Neural progenitor cell (in vitro differentiated cells): ENCODE results near the gene PAPPA2. TPM values are rescaled to one million over a fixed set of nuclear protein-coding genes. Genes with fewer than 3 reads are reported as not detected.

Experiments
- DNase-seq: peaks from one replicate; pipeline ENCODE4 v3.0.0-alpha.2; 2016; ENCODE audit warnings: low spot score
- H2AFZ ChIP-seq: fragments of 200-600 bp; sonication (generic); replicated peaks from 2 replicates; pipeline ENCODE4 v1.6.1; 2016; ENCODE audit warnings: antibody characterized with exemption
- H3F3A ChIP-seq: fragments of 200-600 bp; sonication (generic); 2 replicates; pipeline ENCODE4 v1.6.1; 2016; ENCODE audit warnings: antibody characterized with exemption, low read depth
- H3K27ac ChIP-seq: fragments of 200-600 bp; sonication (generic); 2 replicates; pipeline ENCODE4 v1.5.1; 2016; ENCODE audit warnings: mild to moderate bottlenecking
- H3K27me3 ChIP-seq: fragments of 200-600 bp; sonication (generic); 2 replicates; pipeline ENCODE4 v1.6.1; 2016; ENCODE audit warnings: mild to moderate bottlenecking, moderate library complexity
- H3K36me3 ChIP-seq: fragments of 200-600 bp; sonication (generic); 2 replicates; pipeline ENCODE4 v1.5.1; 2016
- H3K4me1 ChIP-seq: fragments of 200-600 bp; sonication (generic); 2 replicates; pipeline ENCODE4 v1.6.1; 2016; ENCODE audit warnings: mixed run types
- H3K4me2 ChIP-seq: fragments of 200-600 bp; sonication (generic); 2 replicates; pipeline ENCODE4 v1.6.1; 2016
- H3K4me3 ChIP-seq: fragments of 200-600 bp; sonication (generic); 2 replicates; pipeline ENCODE4 v1.5.1; 2016
- H3K79me2 ChIP-seq: fragments of 200-600 bp; sonication (generic); 2 replicates; pipeline ENCODE4 v1.6.1; 2016; ENCODE audit warnings: low read depth
- H3K9ac ChIP-seq: fragments of 200-600 bp; sonication (generic); 2 replicates; pipeline ENCODE4 v1.6.1; 2016
- H3K9me3 ChIP-seq: fragments of 200-600 bp; sonication (generic); 2 replicates; pipeline ENCODE4 v1.5.1; 2016; ENCODE audit warnings: low read depth
- H4K20me1 ChIP-seq: fragments of 200-600 bp; sonication (generic); 2 replicates; pipeline ENCODE4 v1.6.1; 2016; ENCODE audit warnings: low read depth
- H3K27ac Mint-ChIP-seq: 3 replicates; pipeline ENCODE4 v1.8.0; 2021; ENCODE audit warnings: mixed read lengths
- H3K27me3 Mint-ChIP-seq: 2 replicates; pipeline ENCODE4 v1.8.0; 2022; ENCODE audit warnings: low read depth, mild to moderate bottlenecking, inconsistent platforms, moderate library complexity, mixed read lengths; ENCODE audit not compliant: insufficient read depth
- H3K36me3 Mint-ChIP-seq: 3 replicates; pipeline ENCODE4 v1.8.0; 2021; ENCODE audit warnings: mixed read lengths
- H3K4me1 Mint-ChIP-seq: 3 replicates; pipeline ENCODE4 v1.8.0; 2021; ENCODE audit warnings: mixed read lengths
- H3K4me3 Mint-ChIP-seq: 3 replicates; pipeline ENCODE4 v1.8.0; 2021; ENCODE audit warnings: mild to moderate bottlenecking, moderate library complexity, mixed read lengths
- H3K9me3 Mint-ChIP-seq: 3 replicates; pipeline ENCODE4 v1.8.0; 2020; ENCODE audit warnings: mixed read lengths
- CTCF ChIP-seq: fragments of 200-600 bp; sonication (generic); IDR thresholded peaks from 2 replicates; pipeline ENCODE4 v1.5.1; 2017; ENCODE audit warnings: antibody characterized with exemption, mild to moderate bottlenecking
- EZH2 ChIP-seq: fragments of 200-600 bp; sonication (generic); IDR thresholded peaks from 2 replicates; pipeline ENCODE4 v1.6.1; 2017; ENCODE audit warnings: antibody characterized with exemption, mild to moderate bottlenecking, moderate library complexity
- EZH2phosphoT487 ChIP-seq: fragments of 200-600 bp; sonication (generic); IDR thresholded peaks from 2 replicates; pipeline ENCODE4 v1.6.1; 2017; ENCODE audit warnings: antibody characterized with exemption
- total RNA-seq: library from RNA; depleted of rRNA; stranded (reverse); fragments of >200 nt; gene quantifications from 2 replicates; pipeline ENCODE4 v1.2.3, GENCODE V29; 2015; ENCODE audit warnings: low replicate concordance

PAPPA2 gene
- total RNA-seq, 1 donor from 2014 or later, result 0.17 TPM

GRCh38 chr1:176601348-176601747, 138.4 kb downstream of the PAPPA2 start:
- Histone ChIP-seq H3K36me3 (no peaks in the 10 kb centered on the region), H4K20me1 (no peaks in the 10 kb centered on the region), H3K9ac (no peak overlapping the region), H3K4me2 (no peak overlapping the region), H3K27me3 (no peaks in the 10 kb centered on the region), H3K9me3 (no peaks in the 10 kb centered on the region), H3F3A (no peaks in the 10 kb centered on the region), H2AFZ (no peak overlapping the region), H3K4me1 (no peaks in the 10 kb centered on the region), H3K4me3 (no peak overlapping the region), H3K79me2 (no peaks in the 10 kb centered on the region), H3K27ac (no peak overlapping the region)
- no peak overlapping the region for H3K27ac Mint-ChIP-seq
- H3K4me3 Mint-ChIP-seq, result no peak overlapping the region
- DNase-seq, result no peak
- no peaks in the 10 kb centered on the region for H3K9me3 Mint-ChIP-seq
- H3K4me1 Mint-ChIP-seq, result peaks cover 11% of the 10 kb centered on the region
- H3K36me3 Mint-ChIP-seq, result no peaks in the 10 kb centered on the region
- TF ChIP-seq EZH2phosphoT487 (no peak), EZH2 (no peak), CTCF (no peak)
- H3K27me3 Mint-ChIP-seq, result peaks cover 5% of the 10 kb centered on the region

GRCh38 chr1:176602388-176603004, 139.5 kb downstream of the PAPPA2 start:
- Histone ChIP-seq H3K36me3 (no peaks in the 10 kb centered on the region), H3K27ac (no peak overlapping the region)
- H3K4me1 Mint-ChIP-seq, result peaks cover 11% of the 10 kb centered on the region

GRCh38 chr1:176603696-176604095, 140.7 kb downstream of the PAPPA2 start:
- H3K4me1 ChIP-seq, result no peaks in the 10 kb centered on the region

More at GRCh38 chr1:176602388-176603004, 139.5 kb downstream of the PAPPA2 start:
- Histone ChIP-seq H3K4me2 (no peak overlapping the region), H3F3A (no peaks in the 10 kb centered on the region), H3K4me3 (no peak overlapping the region), H3K79me2 (no peaks in the 10 kb centered on the region), H3K9ac (no peak overlapping the region), H4K20me1 (no peaks in the 10 kb centered on the region), H3K4me1 (no peaks in the 10 kb centered on the region), H2AFZ (no peak overlapping the region), H3K27me3 (no peaks in the 10 kb centered on the region), H3K9me3 (no peaks in the 10 kb centered on the region)
- Mint-ChIP-seq H3K9me3 (no peaks in the 10 kb centered on the region), H3K4me3 (no peak overlapping the region), H3K36me3 (no peaks in the 10 kb centered on the region), H3K27ac (no peak overlapping the region), H3K27me3 (peaks cover 4% of the 10 kb centered on the region)
- TF ChIP-seq EZH2phosphoT487, result no peak
- no peak for TF ChIP-seq CTCF
- no peak for TF ChIP-seq EZH2
- DNase-seq, result no peak

More at GRCh38 chr1:176603696-176604095, 140.7 kb downstream of the PAPPA2 start:
- no peak overlapping the region for H3K27ac Mint-ChIP-seq
- H3K4me2 ChIP-seq, result no peak overlapping the region
- H3F3A ChIP-seq, result no peaks in the 10 kb centered on the region
- H3K36me3 ChIP-seq, result no peaks in the 10 kb centered on the region
- no peaks in the 10 kb centered on the region for H3K27me3 ChIP-seq
- H3K27me3 Mint-ChIP-seq, result peaks cover 4% of the 10 kb centered on the region
- H3K79me2 ChIP-seq, result no peaks in the 10 kb centered on the region
- no peak overlapping the region for H3K27ac ChIP-seq
- TF ChIP-seq CTCF (no peak), EZH2phosphoT487 (no peak), EZH2 (no peak)
- peaks cover 11% of the 10 kb centered on the region for H3K4me1 Mint-ChIP-seq
- H3K4me3 Mint-ChIP-seq, result no peak overlapping the region
- H3K36me3 Mint-ChIP-seq, result no peaks in the 10 kb centered on the region
- H3K4me3 ChIP-seq, result no peak overlapping the region
- no peaks in the 10 kb centered on the region for H3K9me3 Mint-ChIP-seq
- H4K20me1 ChIP-seq, result no peaks in the 10 kb centered on the region
- DNase-seq, result no peak
- H3K9me3 ChIP-seq, result no peaks in the 10 kb centered on the region
- no peak overlapping the region for H3K9ac ChIP-seq
- H2AFZ ChIP-seq, result no peak overlapping the region
